Natural killer cell (primary cell): ENCODE data around the gene IP6K2. TPM values are rescaled to one million over a fixed set of nuclear protein-coding genes. Genes with fewer than 3 reads are reported as not detected.

ENCODE experiments used
- ATAC-seq, 3 donors: fragments of 150-1000 bp in 2 of 3; fragments of 200-7000 bp in 1 of 3; cut with Tn5 transposase; 1 replicate in 1 of 3; 2 replicates in 2 of 3; pipeline ENCODE4 v1.10.0; 2021; ENCODE audit warnings: mild to moderate bottlenecking in 2 of 3, moderate library complexity in 2 of 3
- DNase-seq, 2 donors: peaks; one replicate each; pipeline versions ENCODE4 v3.0.0 to v3.0.0-alpha.2; 2013 to 2021; ENCODE audit warnings: mixed read lengths in 1 of 2
- H3K27ac ChIP-seq: one replicate; pipeline ENCODE4 v1.5.1; 2013; ENCODE audit warnings: mild to moderate bottlenecking, low read length
- H3K27me3 ChIP-seq: one replicate; pipeline ENCODE4 v1.6.1; 2013; ENCODE audit warnings: low read length; ENCODE audit not compliant: control insufficient read depth, insufficient read depth
- H3K36me3 ChIP-seq: one replicate; pipeline ENCODE4 v1.6.1; 2013; ENCODE audit warnings: low read length; ENCODE audit not compliant: control insufficient read depth, insufficient read depth
- H3K4me1 ChIP-seq: one replicate; pipeline ENCODE4 v1.6.1; 2013; ENCODE audit warnings: low read length; ENCODE audit not compliant: control insufficient read depth, insufficient read depth
- H3K4me3 ChIP-seq: one replicate; pipeline ENCODE4 v1.5.1; 2013; ENCODE audit warnings: low read length
- H3K9me3 ChIP-seq: one replicate; pipeline ENCODE4 v1.6.1; 2013; ENCODE audit warnings: low read length; ENCODE audit not compliant: control insufficient read depth, insufficient read depth
- H3K27ac Mint-ChIP-seq, 2 donors: one replicate each; pipeline ENCODE4 v1.8.0; 2022; ENCODE audit warnings: mild to moderate bottlenecking in 2 of 2, mixed read lengths in 2 of 2, moderate library complexity in 1 of 2
- H3K27me3 Mint-ChIP-seq, 2 donors: one replicate each; pipeline ENCODE4 v1.8.0; 2022; ENCODE audit warnings: low read depth in 2 of 2, mixed read lengths in 2 of 2
- H3K36me3 Mint-ChIP-seq: one replicate; pipeline ENCODE4 v1.8.0; 2022; ENCODE audit warnings: mixed read lengths
- H3K4me1 Mint-ChIP-seq, 2 donors: one replicate each; pipeline ENCODE4 v1.8.0; 2022; ENCODE audit warnings: mixed read lengths in 2 of 2
- H3K4me3 Mint-ChIP-seq: one replicate; pipeline ENCODE4 v1.8.0; 2022; ENCODE audit warnings: mild to moderate bottlenecking, moderate library complexity, mixed read lengths
- H3K9me3 Mint-ChIP-seq, 2 donors: one replicate each; pipeline ENCODE4 v1.8.0; 2022; ENCODE audit warnings: mixed read lengths in 2 of 2
- CTCF ChIP-seq: fragments of 200-600 bp; IDR thresholded peaks from one replicate; pipeline ENCODE4 v1.8.0; 2022; ENCODE audit warnings: antibody characterized with exemption
- WGBS: methylation state at CpG from one replicate; pipeline ENCODE4 v1.1.7; 2013; ENCODE audit warnings: missing lambda C conversion rate; ENCODE audit not compliant: insufficient coverage; 5-methylcytosine and 5-hydroxymethylcytosine counted together
- intact Hi-C: fragments of 100-400 bp; cut with micrococcal nuclease; formaldehyde crosslinking; loops from one replicate; pipeline ENCODE4 v1.14.2; 2022
- total RNA-seq, 4 donors: library from RNA; stranded (reverse); fragments of 120-200 nt in 1 of 4; gene quantifications; one replicate each; pipeline versions ENCODE4 v1.2.3 to v1.2.4, GENCODE V29; 2013 to 2022

IP6K2 gene
- total RNA-seq, 3 donors from 2014 or later (not counting 1 experiment from before 2014, with no cell fraction given): 140 to 151 (median 148) TPM

GRCh38 chr3:48644898-48645760, 71.9 kb downstream of the IP6K2 start:
- H3K4me1 ChIP-seq: no peaks in the 10 kb centered on the region
- Mint-ChIP-seq H3K9me3 (no peaks in the 10 kb centered on the region), H3K4me1 (no peaks in the 10 kb centered on the region), H3K27ac (no peak overlapping the region), H3K27me3 (no peaks in the 10 kb centered on the region), H3K36me3 (no peaks in the 10 kb centered on the region), H3K4me3 (no peak overlapping the region)
- H3K27ac ChIP-seq: no peak overlapping the region
- 92% methylated on average over 22 of the region's 22 CpGs for WGBS
- H3K27me3 ChIP-seq: no peaks in the 10 kb centered on the region
- no peak overlapping the region for H3K4me3 ChIP-seq
- DNase-seq (no peak), ATAC-seq (no peak)
- H3K36me3 ChIP-seq: no peaks in the 10 kb centered on the region
- no peaks in the 10 kb centered on the region for H3K9me3 ChIP-seq
- no peak for TF ChIP-seq CTCF
- intact Hi-C loops: no loop called here

- DNase-seq (no peak), ATAC-seq (no peak)
- H3K36me3 ChIP-seq: no peaks in the 10 kb centered on the region
- H3K9me3 Mint-ChIP-seq: no peaks in the 10 kb centered on the region
- H3K27me3 Mint-ChIP-seq: no peaks in the 10 kb centered on the region
- intact Hi-C loops: no loop called here
- H3K4me1 Mint-ChIP-seq: peaks cover 0 to 3% of the 10 kb centered on the region in 2 donors
- no peaks in the 10 kb centered on the region for H3K9me3 ChIP-seq
- WGBS: 96% methylated on average over 12 of the region's 12 CpGs
- no peak overlapping the region for H3K27ac ChIP-seq
- no peak overlapping the region for H3K4me3 ChIP-seq
- no peak overlapping the region for H3K27ac Mint-ChIP-seq
- no peaks in the 10 kb centered on the region for H3K36me3 Mint-ChIP-seq
- H3K4me3 Mint-ChIP-seq: no peak overlapping the region
- H3K4me1 ChIP-seq: no peaks in the 10 kb centered on the region
- TF ChIP-seq CTCF: no peak
- no peaks in the 10 kb centered on the region for H3K27me3 ChIP-seq
These were observed 74.4 kb downstream of the IP6K2 start for GRCh38 chr3:48642605-48643004.

GRCh38 chr3:48641396-48641795, 75.6 kb downstream of the IP6K2 start:
- WGBS: 94% methylated on average over 3 of the region's 3 CpGs
- no peaks in the 10 kb centered on the region for H3K27me3 Mint-ChIP-seq
- Histone ChIP-seq H3K27ac (no peak overlapping the region), H3K4me1 (peaks cover 2% of the 10 kb centered on the region), H3K36me3 (no peaks in the 10 kb centered on the region), H3K4me3 (no peak overlapping the region), H3K27me3 (no peaks in the 10 kb centered on the region), H3K9me3 (no peaks in the 10 kb centered on the region)
- H3K4me3 Mint-ChIP-seq: no peak overlapping the region
- intact Hi-C loops: no loop called here
- TF ChIP-seq CTCF: no peak
- H3K36me3 Mint-ChIP-seq: no peaks in the 10 kb centered on the region
- H3K4me1 Mint-ChIP-seq: peaks cover 0 to 3% of the 10 kb centered on the region in 2 donors
- no peak for ATAC-seq
- no peak for DNase-seq
- no peak overlapping the region for H3K27ac Mint-ChIP-seq
- no peaks in the 10 kb centered on the region for H3K9me3 Mint-ChIP-seq
